ENCODE data around the gene ACRBP.
A peak's percentile ranks its signal among the peaks of the same experiment; 100 is the strongest.
"Not testable (repeated sequence)": the region's sequence is repeated elsewhere in the genome, so short reads cannot be mapped to it uniquely, and the experiment has no call there.

The ACRBP gene

GRCh38 chr12:6614513-6615172 lies 32.6 kb downstream of the ACRBP start:
- DNase-seq, result no peak

- peak; percentile 84 for DNase-seq
Observed at GRCh38 chr12:6613776-6614512, 33.3 kb downstream of the ACRBP start.

GRCh38 chr12:6613015-6613775 lies 34.0 kb downstream of the ACRBP start:
- DNase-seq, result peak; percentile 51

- DNase-seq, result no peak
Observed at GRCh38 chr12:6612652-6613014, 34.6 kb downstream of the ACRBP start.

GRCh38 chr12:6612247-6612646 lies 35.0 kb downstream of the ACRBP start:
- no peak for DNase-seq

GRCh38 chr12:6608592-6609281 lies 38.5 kb downstream of the ACRBP start:
- DNase-seq, result no peak

- DNase-seq, result peak; percentile 67
Observed at GRCh38 chr12:6607751-6608591, 39.3 kb downstream of the ACRBP start.

- peak; percentile 17 for DNase-seq
Observed at GRCh38 chr12:6606331-6607131, 40.7 kb downstream of the ACRBP start.

- peak; percentile 29 for DNase-seq
Observed at GRCh38 chr12:6605421-6606330, 41.6 kb downstream of the ACRBP start.

- no peak for DNase-seq
Observed at GRCh38 chr12:6604259-6605029, 42.8 kb downstream of the ACRBP start.

GRCh38 chr12:6603095-6603567 lies 44.1 kb downstream of the ACRBP start:
- DNase-seq, result peak; percentile 37

GRCh38 chr12:6602526-6602925 lies 44.7 kb downstream of the ACRBP start:
- no peak for DNase-seq

GRCh38 chr12:6595673-6596072 lies 51.6 kb downstream of the ACRBP start:
- DNase-seq, result not testable (repeated sequence)

- DNase-seq, result no peak
Observed at GRCh38 chr12:6592087-6592486, 55.1 kb downstream of the ACRBP start.

All from kidney glomerular epithelial cell (primary cell).